ENCODE data around the gene COX19. TPM values are rescaled to one million over a fixed set of nuclear protein-coding genes. Genes with fewer than 3 reads are reported as not detected.

COX19 gene
- total RNA-seq, 1 experiment from 2014 or later, result 11.6 TPM

DNA sequence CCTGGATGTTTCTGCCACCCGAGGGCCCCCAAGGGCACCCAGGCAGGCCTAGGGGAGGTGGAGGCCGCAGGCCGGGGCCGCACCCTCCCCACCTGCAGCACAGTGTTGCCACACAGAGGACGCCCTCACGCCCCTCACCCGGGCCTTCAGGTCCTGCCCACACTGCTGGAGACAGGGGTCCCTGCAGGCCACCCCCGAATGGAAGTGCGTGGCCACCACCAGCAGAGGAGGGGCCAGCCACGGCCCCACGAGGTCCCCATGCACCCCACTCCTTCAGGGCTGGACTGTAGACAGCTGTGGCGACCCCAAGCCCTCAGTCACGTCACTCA is 56.3 kb downstream of the COX19 start:
- BruUV-seq (replicated peaks), result no TSS peak
- ChIA-PET CTCF (no interaction called here), POLR2A (ENCODE audit: unreplicated experiment) (no interaction called here)

GRCh38 chr7:918441-919113 is 56.8 kb downstream of the COX19 start:
- intact Hi-C loops (cut with micrococcal nuclease), result no loop called here
- CTCF ChIA-PET, result no interaction called here
- DNase-seq, result no peak
- Histone ChIP-seq H3K79me2 (ENCODE audit: low read length) (no peaks in the 10 kb centered on the region), H4K20me1 (ENCODE audit: low read length) (no peaks in the 10 kb centered on the region), H3K27ac (ENCODE audit: low read length) (no peak overlapping the region), H3K9me3 (ENCODE audit: low read length) (no peaks in the 10 kb centered on the region), H3K9me2 (replicated peaks; ENCODE audit: low read length) (no peaks in the 10 kb centered on the region), H3K27me3 (ENCODE audit: low read length) (no peaks in the 10 kb centered on the region), H2AFZ (ENCODE audit: low read length) (no peak overlapping the region), H3K9ac (ENCODE audit: low read length) (no peak overlapping the region), H3K4me1 (ENCODE audit: insufficient read depth, low read length) (peaks cover 24% of the 10 kb centered on the region), H3K36me3 (ENCODE audit: low read depth, low read length) (no peaks in the 10 kb centered on the region), H3K4me3 (ENCODE audit: low read length) (no peak overlapping the region), H3K4me2 (ENCODE audit: low read length) (no peak overlapping the region), H3F3A (ENCODE audit: low read length, unreplicated experiment) (no peaks in the 10 kb centered on the region)
- POLR2A ChIA-PET (ENCODE audit: unreplicated experiment), result no interaction called here
- TF ChIP-seq EZH2phosphoT487 (IDR thresholded peaks at IDR 0.05; ENCODE audit: borderline replicate concordance, low read length) (no peak), EZH2 (IDR thresholded peaks at IDR 0.05; ENCODE audit: low read length, unreplicated experiment) (no peak), CTCF (conservative IDR thresholded peaks at IDR 0.05; ENCODE audit: low read depth, low read length) (no peak)
- ATAC-seq, result no peak
- no TSS peak for BruUV-seq (replicated peaks)

More for the DNA sequence above, 56.3 kb downstream of the COX19 start:
- Histone ChIP-seq H3K27ac (ENCODE audit: low read length) (no peak overlapping the region), H3K4me3 (ENCODE audit: low read length) (no peak overlapping the region), H3K9ac (ENCODE audit: low read length) (no peak overlapping the region), H4K20me1 (ENCODE audit: low read length) (no peaks in the 10 kb centered on the region), H3K79me2 (ENCODE audit: low read length) (no peaks in the 10 kb centered on the region), H3F3A (ENCODE audit: low read length, unreplicated experiment) (no peaks in the 10 kb centered on the region), H2AFZ (ENCODE audit: low read length) (no peak overlapping the region), H3K36me3 (ENCODE audit: low read depth, low read length) (no peaks in the 10 kb centered on the region), H3K9me2 (replicated peaks; ENCODE audit: low read length) (no peaks in the 10 kb centered on the region), H3K4me2 (ENCODE audit: low read length) (no peak overlapping the region), H3K27me3 (ENCODE audit: low read length) (no peaks in the 10 kb centered on the region), H3K4me1 (ENCODE audit: insufficient read depth, low read length) (peaks cover 23% of the 10 kb centered on the region), H3K9me3 (ENCODE audit: low read length) (no peaks in the 10 kb centered on the region)
- intact Hi-C loops (cut with micrococcal nuclease), result no loop called here
- no peak for ATAC-seq
- TF ChIP-seq EZH2 (IDR thresholded peaks at IDR 0.05; ENCODE audit: low read length, unreplicated experiment) (no peak), CTCF (conservative IDR thresholded peaks at IDR 0.05; ENCODE audit: low read depth, low read length) (no peak), EZH2phosphoT487 (IDR thresholded peaks at IDR 0.05; ENCODE audit: borderline replicate concordance, low read length) (no peak)
- DNase-seq, result no peak

DNA sequence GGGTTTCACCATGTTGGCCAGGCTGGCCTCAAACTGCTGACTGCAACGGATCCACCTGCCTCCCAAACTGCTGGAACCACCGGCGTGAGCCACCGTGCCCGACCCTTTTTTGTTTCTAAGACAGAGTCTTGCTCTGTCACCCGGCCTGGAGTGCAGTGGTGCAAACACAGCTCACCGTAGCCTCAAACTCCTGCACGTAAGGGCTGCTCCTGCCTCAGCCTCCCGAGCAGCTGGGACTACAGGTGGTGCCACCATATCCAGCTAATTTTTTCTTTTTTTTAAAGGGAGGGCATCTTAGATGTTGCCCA is 57.3 kb downstream of the COX19 start:
- Histone ChIP-seq H3K4me3 (ENCODE audit: low read length) (no peak overlapping the region), H3K9me3 (ENCODE audit: low read length) (no peaks in the 10 kb centered on the region), H3F3A (ENCODE audit: low read length, unreplicated experiment) (no peaks in the 10 kb centered on the region), H4K20me1 (ENCODE audit: low read length) (no peaks in the 10 kb centered on the region), H3K4me2 (ENCODE audit: low read length) (no peak overlapping the region), H3K4me1 (ENCODE audit: insufficient read depth, low read length) (peaks cover 19% of the 10 kb centered on the region), H3K79me2 (ENCODE audit: low read length) (no peaks in the 10 kb centered on the region), H3K27ac (ENCODE audit: low read length) (no peak overlapping the region), H2AFZ (ENCODE audit: low read length) (no peak overlapping the region), H3K9me2 (replicated peaks; ENCODE audit: low read length) (no peaks in the 10 kb centered on the region), H3K27me3 (ENCODE audit: low read length) (no peaks in the 10 kb centered on the region), H3K36me3 (ENCODE audit: low read depth, low read length) (no peaks in the 10 kb centered on the region), H3K9ac (ENCODE audit: low read length) (no peak overlapping the region)
- ATAC-seq (no peak), DNase-seq (no peak)
- no peak for TF ChIP-seq CTCF (conservative IDR thresholded peaks at IDR 0.05; ENCODE audit: low read depth, low read length)
- TF ChIP-seq EZH2 (IDR thresholded peaks at IDR 0.05; ENCODE audit: low read length, unreplicated experiment), result no peak
- TF ChIP-seq EZH2phosphoT487 (IDR thresholded peaks at IDR 0.05; ENCODE audit: borderline replicate concordance, low read length), result no peak
- CTCF ChIA-PET, result no interaction called here
- POLR2A ChIA-PET (ENCODE audit: unreplicated experiment), result no interaction called here
- no TSS peak for BruUV-seq (replicated peaks)
- intact Hi-C loops (cut with micrococcal nuclease), result no loop called here

All from PC-3 (cell line).